ENCODE results near the gene CNTF. TPM values are rescaled to one million over a fixed set of nuclear protein-coding genes. Genes with fewer than 3 reads are reported as not detected.

CNTF gene
- polyA plus RNA-seq, 3 donors: 2.1 TPM; not detected in 2

- Histone ChIP-seq H3K4me2 (replicated peaks; ENCODE audit: extremely low read depth, low read length, poor library complexity, severe bottlenecking) (no peak overlapping the region), H3K27ac (ENCODE audit: low read depth in 1 of 2, low read length in 2 of 2) (no peak overlapping the region), H3K79me2 (ENCODE audit: insufficient read depth, low read length) (peaks cover 100% of the 10 kb centered on the region), H3K27me3 (ENCODE audit: control insufficient read depth in 2 of 2, insufficient read depth in 2 of 2, low read length in 2 of 2) (no peaks in the 10 kb centered on the region), H3K9me3 (replicated peaks in 1 of 2; ENCODE audit: control insufficient read depth in 1 of 2, insufficient read depth in 1 of 2, low read length in 2 of 2) (no peaks in the 10 kb centered on the region), H3K4me3 (replicated peaks in 1 of 3; ENCODE audit: low read depth in 2 of 3, low read length in 3 of 3) (no peak overlapping the region), H2AFZ (ENCODE audit: insufficient read depth, low read depth, low read length, poor library complexity, severe bottlenecking) (no peak overlapping the region), H4K20me1 (ENCODE audit: insufficient read depth, low read length) (peaks cover 99% of the 10 kb centered on the region), H3K4me1 (ENCODE audit: control insufficient read depth in 1 of 2, insufficient read depth in 2 of 2, low read length in 2 of 2) (no peaks in the 10 kb centered on the region), H3K36me3 (replicated peaks in 1 of 2; ENCODE audit: control insufficient read depth in 1 of 2, insufficient read depth in 2 of 2, low read length in 2 of 2) (peaks cover 5 to 56% of the 10 kb centered on the region in 2 donors), H3K9ac (ENCODE audit: insufficient read depth, low read length, poor library complexity, severe bottlenecking) (no peak overlapping the region)
- H3K9me3 Mint-ChIP-seq: no peaks in the 10 kb centered on the region
- WGBS (ENCODE audit: insufficient coverage): no CpG with 5 or more reads among the region's 2 CpGs
- peaks cover 36 to 49% of the 10 kb centered on the region in 2 donors for H3K36me3 Mint-ChIP-seq
- TF ChIP-seq CTCF (IDR thresholded peaks at IDR 0.05): no peak
- no peaks in the 10 kb centered on the region for H3K27me3 Mint-ChIP-seq (ENCODE audit: low read depth in 3 of 3)
- peaks cover 15% of the 10 kb centered on the region for H3K4me1 Mint-ChIP-seq
- H3K4me3 Mint-ChIP-seq: no peak overlapping the region
- intact Hi-C loops (cut with micrococcal nuclease): no loop called here
- peak overlapping the region in 2 of 7 donors; percentile 24 to 39 for H3K27ac Mint-ChIP-seq
- DNase-seq: no peak
These were observed 22.0 kb upstream of the CNTF start for GRCh38 chr11:58600510-58600909.

- intact Hi-C loops (cut with micrococcal nuclease): no loop called here
- H2AFZ ChIP-seq (ENCODE audit: insufficient read depth, low read depth, low read length, poor library complexity, severe bottlenecking): no peak overlapping the region
- H3K36me3 ChIP-seq (replicated peaks in 1 of 2; ENCODE audit: control insufficient read depth in 1 of 2, insufficient read depth in 2 of 2, low read length in 2 of 2): peaks cover 28 to 39% of the 10 kb centered on the region in 2 donors
- peaks cover 90% of the 10 kb centered on the region for H4K20me1 ChIP-seq (ENCODE audit: insufficient read depth, low read length)
- no peak overlapping the region for H3K9ac ChIP-seq (ENCODE audit: insufficient read depth, low read length, poor library complexity, severe bottlenecking)
- H3K27me3 ChIP-seq (ENCODE audit: control insufficient read depth in 2 of 2, insufficient read depth in 2 of 2, low read length in 2 of 2): no peaks in the 10 kb centered on the region
- H3K4me3 ChIP-seq (replicated peaks in 1 of 3; ENCODE audit: low read depth in 2 of 3, low read length in 3 of 3): no peak overlapping the region
- no peak for TF ChIP-seq CTCF (IDR thresholded peaks at IDR 0.05)
- H3K4me1 Mint-ChIP-seq: peaks cover 24% of the 10 kb centered on the region
- DNase-seq: no peak
- peak overlapping the region in 3 of 7 donors; percentile 11 to 58 (median 26) for H3K27ac Mint-ChIP-seq
- no peak overlapping the region for H3K4me2 ChIP-seq (replicated peaks; ENCODE audit: extremely low read depth, low read length, poor library complexity, severe bottlenecking)
- peaks cover 50 to 51% of the 10 kb centered on the region in 2 donors for H3K36me3 Mint-ChIP-seq
- no peak overlapping the region for H3K4me3 Mint-ChIP-seq
- H3K9me3 Mint-ChIP-seq: peaks cover 0 to 1% (median 0%) of the 10 kb centered on the region in 7 donors
- no peaks in the 10 kb centered on the region for H3K27me3 Mint-ChIP-seq (ENCODE audit: low read depth in 3 of 3)
- H3K4me1 ChIP-seq (ENCODE audit: control insufficient read depth in 1 of 2, insufficient read depth in 2 of 2, low read length in 2 of 2): peaks cover 4 to 5% of the 10 kb centered on the region in 2 donors
- WGBS (ENCODE audit: insufficient coverage): no CpG with 5 or more reads among the region's 4 CpGs
- peaks cover 88% of the 10 kb centered on the region for H3K79me2 ChIP-seq (ENCODE audit: insufficient read depth, low read length)
- H3K9me3 ChIP-seq (replicated peaks in 1 of 2; ENCODE audit: control insufficient read depth in 1 of 2, insufficient read depth in 1 of 2, low read length in 2 of 2): no peaks in the 10 kb centered on the region
- no peak overlapping the region for H3K27ac ChIP-seq (ENCODE audit: low read depth in 1 of 2, low read length in 2 of 2)
These were observed 15.3 kb upstream of the CNTF start for GRCh38 chr11:58606930-58607714.

Measured in CD14-positive monocyte (primary cell).